GM15510 (cell line): ENCODE data around the gene FLT3LG.

Experiments used
- POLR2A ChIP-seq: IDR thresholded peaks from 3 replicates; pipeline ENCODE4 v1.6.1; 2011; ENCODE audit warnings: borderline replicate concordance; ENCODE audit not compliant: insufficient read length; ENCODE audit errors: extremely low read depth

The FLT3LG gene

DNA sequence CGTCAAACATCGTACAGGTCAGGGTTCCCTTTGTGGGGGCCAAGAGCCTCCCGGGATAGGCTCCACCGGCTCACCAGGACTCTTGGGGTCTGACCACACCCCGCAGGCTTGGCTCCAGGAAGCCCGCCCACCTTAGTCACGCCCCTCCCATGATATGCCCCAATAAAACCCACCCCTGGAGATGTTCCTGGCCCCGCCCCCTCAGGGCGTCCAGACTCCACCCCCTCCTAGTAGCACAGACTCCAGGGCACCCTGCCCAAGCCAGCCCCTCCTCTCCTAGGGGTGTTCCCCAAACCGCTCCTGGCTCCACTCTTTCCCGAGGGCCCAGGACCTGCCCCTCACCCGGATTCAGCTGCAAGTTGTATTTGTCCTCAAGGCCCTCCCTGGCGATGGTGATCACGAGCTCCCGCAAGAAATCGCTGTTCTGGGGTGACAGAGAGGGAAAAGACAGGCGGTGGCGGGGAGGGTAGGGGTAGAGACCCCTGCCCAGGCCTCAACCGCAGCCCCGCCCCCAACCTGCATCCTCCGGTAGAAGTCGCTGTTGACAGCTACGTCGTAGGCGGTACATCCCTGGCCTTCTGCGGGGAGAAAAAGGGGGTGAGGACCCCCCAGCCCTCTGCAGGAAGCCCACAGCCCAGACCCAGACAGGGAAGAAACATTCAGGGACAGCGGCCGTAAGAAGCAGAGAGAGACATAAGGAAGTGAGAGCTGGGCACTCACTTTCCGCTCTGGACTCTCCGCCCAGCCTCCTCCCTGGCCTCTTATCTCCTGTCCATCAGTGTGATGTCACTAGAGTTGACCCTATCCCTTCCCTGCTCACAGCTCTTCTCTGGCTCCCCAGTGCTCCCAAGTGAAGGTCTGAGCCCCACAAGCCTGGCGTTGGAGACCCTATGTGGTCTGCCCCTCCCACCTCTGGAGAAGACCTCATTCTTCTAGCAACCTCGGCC lies 26.3 kb upstream of the FLT3LG start:
- TF ChIP-seq POLR2A = no peak

DNA sequence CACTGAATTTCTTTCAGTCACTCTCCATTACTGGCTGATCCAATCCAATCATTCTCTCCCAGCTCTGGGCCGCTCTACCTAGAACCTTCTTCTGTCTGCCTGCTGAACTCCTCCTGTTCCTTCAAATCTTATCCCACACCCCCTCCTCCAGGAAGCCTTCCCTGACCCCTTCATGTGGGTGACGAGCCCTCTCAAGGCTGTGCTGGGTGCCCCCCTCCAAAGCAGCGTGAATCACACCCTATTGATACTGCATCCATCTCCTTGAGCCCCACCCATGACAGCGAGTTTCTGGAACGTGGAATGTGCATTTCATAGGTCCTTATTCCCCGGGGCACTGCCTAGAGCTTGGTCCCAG lies 25.6 kb upstream of the FLT3LG start:
- TF ChIP-seq POLR2A = no peak

DNA sequence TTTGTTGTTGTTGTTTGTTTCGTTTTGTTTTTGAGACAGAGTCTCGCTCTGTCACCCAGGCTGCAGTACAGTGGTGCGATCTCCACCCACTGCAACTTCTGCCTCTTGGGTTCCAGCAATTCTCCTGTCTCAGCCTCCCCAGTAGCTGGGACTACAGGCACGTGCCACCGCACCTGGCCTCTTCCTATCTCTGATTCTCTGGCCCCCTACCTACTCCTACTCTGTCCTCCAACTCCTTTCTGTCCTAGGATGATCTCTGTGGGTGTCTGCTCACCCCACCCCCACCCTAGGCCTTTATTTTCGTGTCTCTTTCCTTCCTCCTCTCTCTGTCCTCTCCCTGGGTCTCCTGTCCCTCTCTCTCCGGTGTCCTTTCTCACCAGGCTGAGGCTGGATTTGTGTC lies 23.6 kb upstream of the FLT3LG start:
- no peak for TF ChIP-seq POLR2A

DNA sequence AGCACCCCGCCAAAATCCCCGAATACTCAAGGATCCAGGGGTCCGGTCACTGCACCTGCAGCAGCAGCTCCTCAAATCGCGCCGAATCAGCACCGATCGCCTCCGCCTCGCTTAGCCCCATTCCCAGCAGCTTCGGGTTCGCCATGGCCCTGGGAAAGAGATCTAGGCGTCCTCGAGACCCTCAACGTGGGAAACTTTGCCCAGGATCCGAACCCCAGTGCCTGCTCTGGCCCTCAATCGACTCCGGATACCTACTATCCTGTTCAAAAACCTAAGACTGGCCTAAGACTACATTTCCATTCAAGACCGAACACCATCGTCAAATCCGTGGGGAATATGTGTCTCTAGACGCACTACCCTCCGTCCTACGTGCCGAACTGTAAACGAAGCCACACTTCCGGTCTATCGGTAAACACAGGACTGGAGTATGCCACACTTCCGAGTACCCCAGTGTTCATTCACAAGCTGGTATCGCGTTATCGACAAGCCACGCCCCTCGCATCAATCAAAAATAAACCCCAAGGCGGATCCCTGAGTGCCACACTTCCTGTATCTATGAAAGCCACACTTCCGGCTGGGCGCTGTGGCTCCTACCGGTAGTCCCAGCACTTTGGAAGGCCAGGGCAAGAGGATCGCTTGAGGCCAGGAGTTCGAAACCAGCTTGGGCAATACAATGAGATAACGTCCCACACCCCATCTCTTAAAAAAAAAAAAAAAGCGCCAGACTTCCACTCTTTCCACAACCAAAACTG lies 22.4 kb upstream of the FLT3LG start, which contains the start of gene PIH1D1:
Gene PIH1D1, minus strand, starts transcription at position 385 of the 752 bp plus-strand sequence. Its CDS starts 240 bp downstream, at position 145.
- peak; percentile 69 for TF ChIP-seq POLR2A

DNA sequence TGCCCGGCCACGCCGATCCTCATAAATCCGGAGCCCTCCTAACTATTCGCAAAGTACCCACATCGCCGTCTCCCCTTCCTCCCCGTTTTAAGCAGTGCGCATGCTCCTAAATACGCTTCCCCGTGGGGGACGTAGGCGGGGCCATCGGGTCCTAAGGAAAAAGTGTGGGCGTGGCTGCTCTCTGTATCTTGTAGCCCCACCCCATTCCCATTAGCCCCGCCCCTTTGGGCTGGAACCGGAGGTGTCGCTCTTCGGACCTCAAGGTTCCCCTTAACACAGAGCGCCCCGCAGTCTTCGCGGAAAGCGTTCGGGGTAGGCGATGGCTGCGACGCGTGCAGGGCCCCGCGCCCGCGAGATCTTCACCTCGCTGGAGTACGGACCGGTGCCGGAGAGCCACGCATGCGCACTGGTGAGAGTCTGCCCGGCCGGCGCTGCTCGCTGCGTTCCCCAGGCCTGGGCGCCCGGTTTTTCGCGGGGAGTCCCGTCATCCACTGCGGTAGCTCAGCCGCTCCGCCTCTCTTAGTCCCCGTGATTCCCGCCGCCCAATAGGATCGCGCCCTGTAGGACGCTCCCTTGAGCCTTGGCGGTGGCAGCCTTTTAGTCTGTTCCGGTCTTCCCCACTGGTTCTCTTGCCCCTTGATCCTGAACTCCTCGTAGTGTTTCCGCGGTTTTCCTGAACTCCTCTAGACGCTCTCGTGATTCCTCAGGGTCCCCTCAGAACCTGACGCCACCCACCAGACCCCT lies 20.8 kb upstream of the FLT3LG start, which contains the start of gene ALDH16A1:
Gene ALDH16A1, plus strand, starts transcription at position 213 of the 744 bp plus-strand sequence. Its CDS starts 107 bp downstream, at position 320.
- TF ChIP-seq POLR2A = peak; percentile 91

DNA sequence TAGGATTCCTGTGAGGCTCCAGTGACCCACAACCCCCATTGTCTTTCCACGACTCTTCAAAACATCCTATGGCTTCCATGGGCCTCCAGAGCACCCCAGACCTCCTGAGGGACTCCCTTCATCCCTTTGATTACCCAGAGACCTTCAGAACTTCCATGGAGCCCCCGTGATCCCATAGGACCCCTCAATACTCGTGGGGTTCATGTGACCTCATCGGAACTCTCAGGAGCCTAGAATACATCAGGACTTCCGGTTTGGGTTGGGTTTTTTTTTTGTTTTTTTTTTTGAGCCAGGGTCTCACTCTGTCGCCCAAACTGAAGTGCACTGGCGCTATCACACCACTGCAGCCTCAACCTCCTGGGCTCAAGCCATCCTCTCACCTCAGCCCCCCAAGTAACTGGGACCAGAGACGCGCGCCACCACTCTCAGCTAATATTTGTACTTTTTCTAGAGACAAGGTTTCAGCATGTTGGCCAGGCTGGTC lies 20.2 kb upstream of the FLT3LG start:
- TF ChIP-seq POLR2A = no peak

DNA sequence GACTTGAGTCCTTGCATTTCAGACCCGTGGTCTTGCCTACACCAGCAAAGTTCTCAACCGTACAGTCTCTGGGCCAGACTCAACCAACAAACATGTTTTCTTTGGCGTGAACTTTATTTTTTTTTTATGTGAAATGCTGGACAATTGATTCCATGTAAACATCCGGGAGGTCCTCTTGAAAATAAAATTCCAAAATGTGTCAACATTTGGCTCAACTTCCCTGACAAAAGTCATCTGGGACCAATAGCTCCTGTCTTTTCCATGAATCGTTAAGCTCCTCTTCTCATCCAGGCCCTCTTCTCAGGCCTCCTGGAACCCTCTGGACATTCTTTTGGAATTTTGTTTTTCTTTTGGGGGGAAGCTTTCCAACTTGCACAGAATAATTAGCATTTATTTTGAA lies 18.2 kb upstream of the FLT3LG start:
- TF ChIP-seq POLR2A = no peak

DNA sequence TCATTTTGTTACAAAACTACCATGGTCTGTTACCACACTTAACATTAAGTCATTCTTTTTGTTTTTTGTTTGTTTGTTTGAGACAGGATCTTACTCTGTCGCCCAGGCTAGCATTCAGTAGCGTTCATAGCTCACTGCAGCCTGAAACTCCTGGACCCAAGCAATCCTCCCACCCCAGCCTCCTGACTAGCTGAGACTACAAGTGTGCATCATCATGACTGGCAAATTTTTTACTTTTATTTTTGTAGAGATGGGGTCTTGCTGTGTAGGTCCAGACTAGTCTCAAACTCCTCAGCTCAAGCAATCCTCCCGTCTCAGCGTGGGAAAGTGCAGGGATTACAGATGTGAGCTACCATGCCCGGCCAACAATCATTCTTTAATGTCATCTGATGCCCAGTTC lies 17.7 kb upstream of the FLT3LG start:
- no peak for TF ChIP-seq POLR2A

DNA sequence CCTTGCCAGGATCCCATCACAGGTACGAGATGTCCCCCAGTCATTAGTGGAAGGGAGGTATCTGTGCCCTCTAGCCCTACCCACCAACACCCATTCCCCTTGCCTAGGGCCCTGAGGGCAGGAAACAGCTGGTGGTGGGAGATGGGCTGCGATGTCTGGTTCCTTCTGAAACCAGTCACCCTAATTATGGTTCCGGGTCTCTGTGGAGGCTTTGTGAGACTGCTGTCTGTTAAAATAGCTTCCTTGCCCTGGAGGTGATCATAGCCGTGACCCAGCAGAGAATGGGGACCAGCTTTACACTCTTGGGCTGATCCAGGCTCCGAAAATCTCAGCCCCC lies 15.5 kb upstream of the FLT3LG start:
- TF ChIP-seq POLR2A = no peak

DNA sequence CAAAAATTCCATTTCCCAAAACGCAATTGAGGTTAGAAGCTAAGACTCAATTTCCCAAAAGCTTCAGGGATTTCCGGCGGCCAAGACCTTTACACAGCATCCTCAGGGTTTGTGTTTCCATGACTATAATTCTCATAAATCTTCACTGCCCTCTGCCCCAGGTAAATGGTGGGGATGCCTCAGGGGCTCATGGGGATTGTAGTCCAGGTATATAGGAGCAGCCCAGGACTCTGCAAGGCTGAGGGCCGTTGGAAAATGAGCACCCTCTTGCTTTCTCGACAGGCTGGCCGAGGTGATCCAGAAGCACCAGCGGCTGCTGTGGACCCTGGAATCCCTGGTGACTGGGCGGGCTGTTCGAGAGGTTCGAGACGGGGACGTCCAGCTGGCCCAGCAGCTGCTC lies 14.6 kb upstream of the FLT3LG start:
- no peak for TF ChIP-seq POLR2A

DNA sequence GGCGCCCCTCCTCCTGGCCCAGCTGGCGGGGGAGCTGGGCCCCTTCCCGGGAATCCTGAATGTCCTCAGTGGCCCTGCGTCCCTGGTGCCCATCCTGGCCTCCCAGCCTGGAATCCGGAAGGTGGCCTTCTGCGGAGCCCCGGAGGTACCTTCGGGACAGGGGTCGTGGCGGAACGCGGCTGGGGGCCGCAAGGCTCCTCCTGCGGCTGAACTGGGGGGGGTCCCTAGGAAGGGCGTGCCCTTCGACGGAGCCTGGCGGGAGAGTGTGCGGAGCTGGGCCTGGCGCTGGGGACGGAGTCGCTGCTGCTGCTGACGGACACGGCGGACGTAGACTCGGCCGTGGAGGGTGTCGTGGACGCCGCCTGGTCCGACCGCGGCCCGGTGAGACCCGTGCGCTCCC lies 12.4 kb upstream of the FLT3LG start:
- TF ChIP-seq POLR2A = no peak

DNA sequence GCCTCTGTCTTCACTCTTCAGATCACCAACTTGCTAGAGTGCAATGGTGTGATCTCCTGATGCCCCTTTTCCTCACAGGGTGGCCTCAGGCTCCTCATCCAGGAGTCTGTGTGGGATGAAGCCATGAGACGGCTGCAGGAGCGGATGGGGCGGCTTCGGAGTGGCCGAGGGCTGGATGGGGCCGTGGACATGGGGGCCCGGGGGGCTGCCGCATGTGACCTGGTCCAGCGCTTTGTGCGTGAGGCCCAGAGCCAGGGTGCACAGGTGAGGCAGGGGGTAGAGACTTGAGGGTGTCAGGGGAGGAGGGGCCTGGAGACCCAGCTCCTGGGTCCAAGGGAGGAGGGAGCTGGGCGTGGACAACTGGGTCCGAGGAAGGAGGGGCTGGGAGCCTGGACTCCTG lies 11.5 kb upstream of the FLT3LG start:
- TF ChIP-seq POLR2A = no peak

DNA sequence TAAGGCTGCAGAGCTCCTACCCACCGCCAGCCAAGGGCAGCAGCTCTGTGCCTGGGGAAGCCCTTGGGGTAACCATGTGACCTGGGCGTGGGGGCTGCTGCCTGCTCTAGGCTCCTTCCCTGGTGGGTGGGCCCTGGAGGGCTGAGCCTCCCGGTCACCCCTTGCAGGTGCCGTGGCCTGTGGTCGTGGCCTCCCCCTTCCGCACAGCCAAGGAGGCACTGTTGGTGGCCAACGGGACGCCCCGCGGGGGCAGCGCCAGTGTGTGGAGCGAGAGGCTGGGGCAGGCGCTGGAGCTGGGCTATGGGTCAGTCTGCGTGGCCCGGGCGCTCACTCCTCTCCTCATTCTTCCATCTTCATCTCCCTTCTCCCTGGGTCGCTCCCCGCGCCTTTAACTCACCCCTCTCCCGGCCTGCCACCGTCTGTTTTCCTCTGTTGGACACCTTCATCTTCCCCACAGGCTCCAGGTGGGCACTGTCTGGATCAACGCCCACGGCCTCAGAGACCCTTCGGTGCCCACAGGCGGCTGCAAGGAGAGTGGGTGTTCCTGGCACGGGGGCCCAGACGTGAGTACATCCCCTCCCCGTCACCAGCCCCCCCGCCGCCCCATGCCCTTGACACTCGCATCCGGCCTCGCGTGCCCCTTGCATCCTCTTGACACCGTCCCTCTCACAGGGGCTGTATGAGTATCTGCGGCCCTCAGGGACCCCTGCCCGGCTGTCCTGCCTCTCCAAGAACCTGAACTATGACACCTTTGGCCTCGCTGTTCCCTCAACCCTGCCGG lies 9.9 kb upstream of the FLT3LG start:
- no peak for TF ChIP-seq POLR2A

DNA sequence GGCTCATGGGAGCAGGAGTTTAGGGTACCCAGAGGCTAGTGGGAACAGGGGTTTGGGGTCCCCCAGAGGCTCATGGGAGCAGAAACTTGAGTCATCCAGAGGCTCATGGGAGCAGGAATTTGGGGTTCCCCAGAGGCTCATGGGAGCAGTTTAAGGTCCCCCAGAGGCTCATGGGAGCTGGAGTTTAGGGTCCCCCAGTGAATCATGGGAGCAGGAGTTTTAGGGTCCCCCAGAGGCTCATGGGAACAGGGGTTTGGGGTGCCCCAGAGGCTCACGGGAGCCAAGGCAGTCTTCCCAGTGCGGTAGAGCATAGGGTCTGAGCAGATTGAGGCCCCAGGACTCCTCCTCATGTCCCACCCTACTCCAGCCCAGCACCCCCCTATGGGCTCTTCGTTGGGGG lies 8.6 kb upstream of the FLT3LG start:
- no peak for TF ChIP-seq POLR2A

DNA sequence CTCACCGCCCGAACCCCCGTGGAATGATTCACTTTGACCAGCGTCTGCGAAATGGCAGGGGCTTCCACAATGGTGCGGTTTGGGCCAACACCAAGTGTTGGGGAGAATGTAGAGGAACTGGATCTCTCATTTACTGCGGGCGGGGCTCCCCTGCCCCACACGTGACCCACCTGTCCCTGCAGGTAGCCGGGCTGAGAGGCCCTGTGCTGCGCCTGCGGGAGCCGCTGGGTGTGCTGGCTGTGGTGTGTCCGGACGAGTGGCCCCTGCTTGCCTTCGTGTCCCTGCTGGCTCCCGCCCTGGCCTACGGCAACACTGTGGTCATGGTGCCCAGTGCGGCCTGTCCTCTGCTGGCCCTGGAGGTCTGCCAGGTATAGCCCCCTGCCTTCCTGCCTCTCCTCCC lies 5.8 kb upstream of the FLT3LG start:
- TF ChIP-seq POLR2A = no peak
